NCI-H345 treated with DMSO at 0.1 percent for 48 hours (cell line): ENCODE results near the gene MRPS10.
"Not testable (repeated sequence)": the region's sequence is repeated elsewhere in the genome, so short reads cannot be mapped to it uniquely, and the experiment has no call there.

Source experiments
- DNase-seq: peaks from one replicate; lab custom pipeline; 2025; ENCODE audit not compliant: unreplicated experiment; lab: John Stamatoyannopoulos, UW

MRPS10 gene

GRCh38 chr6:42179261-42179944 is 38.3 kb downstream of the MRPS10 start:
- no peak for DNase-seq

GRCh38 chr6:42177514-42178364 is 39.9 kb downstream of the MRPS10 start:
- DNase-seq = no peak

DNA sequence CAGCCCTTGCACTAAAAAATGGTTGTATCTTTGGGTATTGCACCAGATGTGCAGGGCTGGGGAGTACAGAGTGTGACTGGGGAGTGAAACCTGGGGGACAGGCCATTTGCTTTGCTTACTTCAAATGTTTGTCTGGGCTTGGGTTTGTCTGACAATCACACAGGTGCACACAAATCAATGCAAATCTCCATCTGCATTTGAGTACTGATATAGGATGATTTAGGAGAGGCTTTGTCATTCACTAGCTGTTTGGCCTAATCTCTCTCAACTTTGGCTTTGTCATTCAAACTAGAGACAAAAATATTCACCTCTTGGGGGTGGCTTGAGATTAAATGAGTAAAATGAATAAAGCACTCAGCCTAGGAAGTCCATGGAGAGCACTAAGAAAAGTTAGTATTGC is 40.7 kb downstream of the MRPS10 start:
- DNase-seq = no peak

DNA sequence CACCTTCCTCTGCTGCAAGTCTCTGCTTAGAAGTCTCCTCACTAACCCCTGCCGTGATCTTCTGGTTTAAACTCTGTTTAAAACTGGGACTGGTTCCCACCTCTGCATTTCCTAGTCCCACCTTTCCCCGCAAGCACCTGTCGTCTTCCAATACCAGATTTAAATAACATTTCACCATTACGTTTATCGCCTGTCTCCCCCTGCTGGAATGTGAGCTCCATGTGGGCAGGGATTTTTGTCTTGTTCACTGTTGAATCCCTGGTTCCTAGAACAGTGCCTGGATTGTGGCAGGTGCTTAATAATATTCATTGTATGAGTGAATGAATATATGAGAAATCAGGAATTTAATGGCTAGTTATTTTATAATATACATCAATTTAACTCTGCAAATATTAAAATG is 41.8 kb downstream of the MRPS10 start:
- no peak for DNase-seq

GRCh38 chr6:42173101-42173500 is 44.6 kb downstream of the MRPS10 start, which contains the start of gene GUCA1A:
TSS of gene GUCA1A (plus strand) at chr6:42173364. CDS start at chr6:42173614, 250 bp downstream.
- no peak for DNase-seq

DNA sequence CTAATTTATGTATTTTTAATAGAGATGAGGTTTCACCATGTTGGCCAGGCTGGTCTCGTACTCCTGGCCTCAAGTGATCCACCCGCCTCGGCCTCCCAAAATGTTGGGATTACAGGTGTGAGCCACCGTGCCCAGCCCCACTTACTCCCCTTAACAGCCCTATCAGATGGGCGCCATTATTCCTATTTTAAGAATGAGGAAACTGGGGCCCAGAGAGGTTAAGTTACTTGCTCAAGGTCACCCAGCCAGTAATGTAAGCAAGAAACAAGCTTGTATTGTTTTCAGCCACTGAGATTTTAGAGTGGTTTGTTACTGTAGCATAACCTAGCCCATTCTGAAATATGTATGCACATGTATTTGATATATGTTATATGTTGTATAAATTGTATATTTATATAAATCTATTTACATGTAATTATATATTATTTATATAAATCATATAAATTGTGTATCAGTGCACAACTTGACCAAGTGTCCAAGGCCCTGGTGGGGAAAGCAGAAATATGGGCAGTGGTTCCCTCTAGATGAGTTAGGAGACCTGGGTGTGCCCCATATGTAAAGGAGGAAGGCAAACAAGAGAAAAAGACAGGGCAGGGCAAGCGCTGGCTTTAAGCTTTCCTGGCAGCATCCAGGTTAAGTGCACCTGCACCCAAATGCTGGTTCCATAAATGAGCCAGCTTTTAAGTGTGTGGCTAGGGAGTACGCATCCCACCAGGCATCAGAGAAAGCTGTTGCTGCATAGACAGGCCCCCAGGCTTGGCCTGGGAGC is 45.7 kb downstream of the MRPS10 start:
- no peak for DNase-seq

DNA sequence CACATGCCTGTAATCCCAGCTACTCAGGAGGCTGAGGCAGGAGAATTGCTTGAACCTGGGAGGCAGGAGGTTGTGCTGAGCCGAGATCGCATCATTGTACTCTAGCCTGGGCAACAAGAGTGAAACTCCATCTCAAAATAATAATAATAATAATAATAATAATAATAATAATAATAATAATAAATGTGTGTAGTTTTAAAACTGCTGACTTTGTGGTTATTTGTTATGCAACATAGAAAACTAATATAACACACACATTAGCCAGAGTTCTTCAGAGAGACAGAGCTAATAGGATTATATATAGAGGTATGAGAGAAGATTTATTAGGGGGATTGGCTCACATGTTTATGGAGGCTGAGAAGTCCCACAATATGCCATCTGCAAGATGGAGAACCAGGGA is 47.9 kb downstream of the MRPS10 start:
- not testable (repeated sequence) for DNase-seq

GRCh38 chr6:42168650-42169049 is 49.0 kb downstream of the MRPS10 start:
- DNase-seq = no peak

DNA sequence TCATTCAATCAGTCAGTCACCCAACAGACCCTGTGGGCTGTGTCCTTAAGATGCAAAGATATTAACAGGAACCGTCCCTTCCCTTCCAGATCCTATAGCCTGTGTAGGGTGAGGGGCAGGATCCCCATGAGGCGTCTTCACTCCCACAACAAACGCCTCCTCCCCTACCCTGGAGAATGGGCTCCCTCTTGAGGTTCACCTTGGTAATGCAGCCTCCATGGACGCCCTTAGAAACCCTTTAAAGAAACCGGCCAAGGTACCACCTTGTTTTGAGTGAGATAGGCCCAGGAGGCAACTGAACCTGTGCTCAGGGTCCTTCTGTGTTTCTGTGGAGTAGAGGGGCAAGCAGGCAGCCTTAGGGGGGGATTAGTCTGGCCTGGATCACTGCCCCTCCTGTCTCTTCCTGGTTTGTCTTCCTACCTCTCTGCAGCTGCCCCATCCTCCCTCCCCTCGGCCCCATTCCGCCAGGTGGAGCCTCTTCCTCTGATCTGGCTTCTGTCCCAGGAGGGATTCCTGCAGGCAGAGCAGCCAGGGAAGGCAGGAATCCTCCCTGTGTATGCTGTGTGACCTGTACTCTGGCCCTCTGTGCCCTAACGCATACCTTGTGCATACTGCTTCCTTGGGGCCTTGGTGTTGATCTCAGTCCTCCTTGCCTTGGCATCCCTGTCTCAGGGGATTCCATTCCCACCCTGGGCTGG is 51.1 kb downstream of the MRPS10 start:
- peak; percentile 32 for DNase-seq

- DNase-seq = no peak
These were observed 52.6 kb downstream of the MRPS10 start for GRCh38 chr6:42165016-42165415.

DNA sequence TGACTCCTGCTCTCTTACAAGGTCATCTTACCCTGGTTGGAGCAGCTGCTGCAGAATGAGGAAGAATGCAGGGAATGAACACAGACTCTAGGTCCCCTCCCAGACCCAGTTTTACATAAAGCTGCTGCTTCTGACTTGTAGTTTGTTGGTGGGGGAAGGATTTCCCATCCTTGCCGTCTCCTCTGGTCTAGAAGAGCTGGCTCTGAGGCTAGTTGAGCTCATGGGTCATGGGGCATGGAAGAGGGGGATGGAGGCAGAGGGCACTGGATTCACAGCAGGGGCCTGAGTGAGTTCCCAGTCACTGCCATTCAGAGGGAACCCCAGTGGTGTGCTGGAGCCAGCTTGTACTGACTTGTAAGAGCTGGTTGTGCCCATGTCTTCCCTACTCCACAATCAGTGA is 53.7 kb downstream of the MRPS10 start:
- DNase-seq = no peak

- no peak for DNase-seq
These were observed 54.8 kb downstream of the MRPS10 start for GRCh38 chr6:42162812-42163211.

- no peak for DNase-seq
These were observed 55.3 kb downstream of the MRPS10 start for GRCh38 chr6:42162384-42162783.

GRCh38 chr6:42159431-42160024 is 58.1 kb downstream of the MRPS10 start:
- DNase-seq = no peak

- DNase-seq = no peak
These were observed 59.0 kb downstream of the MRPS10 start for GRCh38 chr6:42158631-42159030.

- no peak for DNase-seq
These were observed 59.6 kb downstream of the MRPS10 start for GRCh38 chr6:42158011-42158410.
